CD14-positive monocyte (primary cell): ENCODE measurements around the gene USP28. TPM values are rescaled to one million over a fixed set of nuclear protein-coding genes. Genes with fewer than 3 reads are reported as not detected.

Source experiments
- DNase-seq, 3 donors: peaks; one replicate each; pipeline ENCODE4 v3.0.0-alpha.2; 2011 to 2022
- H2AFZ ChIP-seq: 2 replicates; pipeline ENCODE4 v1.6.0; 2012; ENCODE audit warnings: mild to moderate bottlenecking, low read depth, low read length, inconsistent platforms; ENCODE audit not compliant: insufficient read depth, poor library complexity, severe bottlenecking
- H3K27ac ChIP-seq, 2 donors: 1 replicate in 1 of 2; 2 replicates in 1 of 2; pipeline ENCODE4 v1.5.1; 2012 to 2013; ENCODE audit warnings: low read length in 2 of 2, control low read depth in 1 of 2, inconsistent platforms in 1 of 2, low read depth in 1 of 2, mild to moderate bottlenecking in 1 of 2
- H3K27me3 ChIP-seq, 2 donors: one replicate each; pipeline versions ENCODE4 v1.6.0 to v1.6.1; 2011 to 2013; ENCODE audit warnings: low read length in 2 of 2; ENCODE audit not compliant: control insufficient read depth in 2 of 2, insufficient read depth in 2 of 2
- H3K36me3 ChIP-seq, 2 donors: replicated peaks in 1 of 2; 1 replicate in 1 of 2; 2 replicates in 1 of 2; pipeline versions ENCODE4 v1.5.1 to v1.6.1; 2012 to 2013; ENCODE audit warnings: low read length in 2 of 2, control low read depth in 1 of 2, inconsistent platforms in 1 of 2, mild to moderate bottlenecking in 1 of 2; ENCODE audit not compliant: insufficient read depth in 2 of 2, control insufficient read depth in 1 of 2
- H3K4me1 ChIP-seq, 2 donors: 1 replicate in 1 of 2; 2 replicates in 1 of 2; pipeline versions ENCODE4 v1.5.1 to v1.6.1; 2012 to 2013; ENCODE audit warnings: low read length in 2 of 2, control low read depth in 1 of 2, inconsistent platforms in 1 of 2, mild to moderate bottlenecking in 1 of 2, moderate library complexity in 1 of 2; ENCODE audit not compliant: insufficient read depth in 2 of 2, control insufficient read depth in 1 of 2
- H3K4me2 ChIP-seq: replicated peaks from 2 replicates; pipeline ENCODE3; 2012; ENCODE audit warnings: low read length, moderate library complexity, mild to moderate bottlenecking; ENCODE audit not compliant: poor library complexity, severe bottlenecking; ENCODE audit errors: extremely low read depth
- H3K4me3 ChIP-seq, 3 experiments: fragments of 200-600 bp in 1 of 3; sonication (generic) in 1 of 3; replicated peaks in 1 of 3; 1 replicate in 2 of 3; 2 replicates in 1 of 3; pipeline ENCODE4 v1.5.1; 2011 to 2013; ENCODE audit warnings: low read length in 3 of 3, mild to moderate bottlenecking in 3 of 3, control low read depth in 2 of 3, low read depth in 2 of 3, inconsistent platforms in 1 of 3, moderate library complexity in 1 of 3
- H3K79me2 ChIP-seq: 2 replicates; pipeline ENCODE4 v1.6.0; 2012; ENCODE audit warnings: mild to moderate bottlenecking, control low read depth, inconsistent platforms, low read length, moderate library complexity; ENCODE audit not compliant: insufficient read depth
- H3K9ac ChIP-seq: 2 replicates; pipeline ENCODE4 v1.6.0; 2017; ENCODE audit warnings: low read length, mild to moderate bottlenecking; ENCODE audit not compliant: insufficient read depth, poor library complexity, severe bottlenecking
- H3K9me3 ChIP-seq, 2 donors: replicated peaks in 1 of 2; 1 replicate in 1 of 2; 2 replicates in 1 of 2; pipeline versions ENCODE4 v1.5.1 to v1.6.1; 2012 to 2013; ENCODE audit warnings: low read length in 2 of 2, control low read depth in 1 of 2; ENCODE audit not compliant: control insufficient read depth in 1 of 2, insufficient read depth in 1 of 2
- H4K20me1 ChIP-seq: 2 replicates; pipeline ENCODE4 v1.6.0; 2012; ENCODE audit warnings: mild to moderate bottlenecking, low read length, control low read depth, moderate library complexity; ENCODE audit not compliant: insufficient read depth
- H3K27ac Mint-ChIP-seq, 7 donors: one replicate each; pipeline ENCODE4 v1.8.0; 2020; ENCODE audit warnings: mild to moderate bottlenecking in 7 of 7, mixed read lengths in 7 of 7, moderate library complexity in 6 of 7, inconsistent platforms in 2 of 7
- H3K27me3 Mint-ChIP-seq, 3 donors: one replicate each; pipeline ENCODE4 v1.8.0; 2021 to 2022; ENCODE audit warnings: low read depth in 3 of 3, mild to moderate bottlenecking in 3 of 3, mixed read lengths in 3 of 3, moderate library complexity in 3 of 3, inconsistent platforms in 1 of 3
- H3K36me3 Mint-ChIP-seq, 2 donors: one replicate each; pipeline ENCODE4 v1.8.0; 2020; ENCODE audit warnings: mixed read lengths in 2 of 2, inconsistent platforms in 1 of 2, mild to moderate bottlenecking in 1 of 2
- H3K4me1 Mint-ChIP-seq: one replicate; pipeline ENCODE4 v1.8.0; 2020; ENCODE audit warnings: mild to moderate bottlenecking, mixed read lengths
- H3K4me3 Mint-ChIP-seq, 2 donors: one replicate each; pipeline ENCODE4 v1.8.0; 2020; ENCODE audit warnings: mild to moderate bottlenecking in 2 of 2, mixed read lengths in 2 of 2, moderate library complexity in 1 of 2
- H3K9me3 Mint-ChIP-seq, 7 donors: one replicate each; pipeline ENCODE4 v1.8.0; 2020 to 2022; ENCODE audit warnings: mixed read lengths in 7 of 7, mild to moderate bottlenecking in 6 of 7, moderate library complexity in 6 of 7, inconsistent platforms in 2 of 7
- CTCF ChIP-seq: fragments of 200-600 bp; IDR thresholded peaks from one replicate; pipeline ENCODE4 v1.8.0; 2022; ENCODE audit warnings: antibody characterized with exemption, mild to moderate bottlenecking
- WGBS: methylation state at CpG from one replicate; pipeline ENCODE4 v1.1.5; 2013; ENCODE audit warnings: missing lambda C conversion rate; ENCODE audit not compliant: insufficient coverage; 5-methylcytosine and 5-hydroxymethylcytosine counted together
- intact Hi-C, 2 donors: fragments of 100-400 bp; cut with micrococcal nuclease; formaldehyde crosslinking; loops; one replicate each; pipeline versions ENCODE4 v1.15.0 to v1.15.1; 2023
- polyA plus RNA-seq, 3 donors: library from polyadenylated mRNA; depleted of rRNA in 1 of 3; unstranded in 2 of 3; stranded (reverse) in 1 of 3; fragments of 300-500 nt in 2 of 3; fragments of >200 nt in 1 of 3; fragmentation: Illumina TruSeq in 2 of 3; gene quantifications; 1 replicate in 2 of 3; 2 replicates in 1 of 3; pipeline ENCODE4 v1.2.3, GENCODE V29; 2012 to 2021

USP28 gene
- polyA plus RNA-seq, 3 donors = 13.4 to 21.9 (median 17.7) TPM

- no peaks in the 10 kb centered on the region for H3K4me1 ChIP-seq
- no peak for TF ChIP-seq CTCF
- intact Hi-C loops = no loop called here
- Mint-ChIP-seq H3K4me3 (no peak overlapping the region), H3K4me1 (no peaks in the 10 kb centered on the region), H3K27ac (no peak overlapping the region), H3K36me3 (peaks cover 0 to 3% of the 10 kb centered on the region in 2 donors), H3K9me3 (peaks cover 0 to 2% (median 0%) of the 10 kb centered on the region in 7 donors), H3K27me3 (peaks cover 0 to 4% (median 0%) of the 10 kb centered on the region in 3 donors)
- no peak overlapping the region for H3K4me2 ChIP-seq
- no peak for DNase-seq
- no peak overlapping the region for H3K9ac ChIP-seq
- no peaks in the 10 kb centered on the region for H3K27me3 ChIP-seq
- H3K9me3 ChIP-seq = no peaks in the 10 kb centered on the region
- no peak overlapping the region for H2AFZ ChIP-seq
- no peak overlapping the region for H3K27ac ChIP-seq
- H3K79me2 ChIP-seq = no peaks in the 10 kb centered on the region
- H3K4me3 ChIP-seq = no peak overlapping the region
- H4K20me1 ChIP-seq = no peaks in the 10 kb centered on the region
- no peaks in the 10 kb centered on the region for H3K36me3 ChIP-seq
Observed at GRCh38 chr11:113859665-113860064, 15.7 kb downstream of the USP28 start.

- no peak overlapping the region for H3K4me2 ChIP-seq
- H3K4me1 ChIP-seq = no peaks in the 10 kb centered on the region
- no peak overlapping the region for H3K27ac ChIP-seq
- Mint-ChIP-seq H3K4me1 (no peaks in the 10 kb centered on the region), H3K27me3 (peaks cover 0 to 2% (median 0%) of the 10 kb centered on the region in 3 donors), H3K4me3 (no peak overlapping the region), H3K36me3 (peaks cover 11% of the 10 kb centered on the region in 2 donors), H3K9me3 (no peaks in the 10 kb centered on the region), H3K27ac (no peak overlapping the region)
- 100% methylated on average over 1 of the region's 5 CpGs for WGBS
- intact Hi-C loops = no loop called here
- no peaks in the 10 kb centered on the region for H4K20me1 ChIP-seq
- no peaks in the 10 kb centered on the region for H3K27me3 ChIP-seq
- no peaks in the 10 kb centered on the region for H3K79me2 ChIP-seq
- no peaks in the 10 kb centered on the region for H3K9me3 ChIP-seq
- H3K4me3 ChIP-seq = no peak overlapping the region
- TF ChIP-seq CTCF = no peak
- peaks cover 8 to 16% of the 10 kb centered on the region in 2 donors for H3K36me3 ChIP-seq
- DNase-seq = no peak
- H3K9ac ChIP-seq = no peak overlapping the region
- H2AFZ ChIP-seq = no peak overlapping the region
Observed at GRCh38 chr11:113856966-113857759, 18.2 kb downstream of the USP28 start.
